MG63 (cell line): ENCODE measurements around the gene ADAMTS17. TPM values are rescaled to one million over a fixed set of nuclear protein-coding genes. Genes with fewer than 3 reads are reported as not detected.

Experiments used
- DNase-seq: peaks from one replicate; pipeline ENCODE4 v3.0.0-alpha.2; 2020
- H3K27me3 ChIP-seq: fragments of 250-450 bp; sonication (Bioruptor Pico); 2 replicates; pipeline ENCODE4 v1.5.1; 2020; ENCODE audit warnings: mild to moderate bottlenecking, moderate library complexity
- H3K36me3 ChIP-seq: fragments of 250-450 bp; sonication (Bioruptor Pico); 2 replicates; pipeline ENCODE4 v1.5.1; 2020; ENCODE audit warnings: mild to moderate bottlenecking, moderate library complexity
- H3K4me3 ChIP-seq: fragments of 250-450 bp; sonication (Bioruptor Pico); 2 replicates; pipeline ENCODE4 v1.5.1; 2020; ENCODE audit warnings: mild to moderate bottlenecking, moderate library complexity
- H3K9me3 ChIP-seq: fragments of 250-450 bp; sonication (Bioruptor Pico); 2 replicates; pipeline ENCODE4 v1.5.1; 2020; ENCODE audit warnings: mild to moderate bottlenecking, moderate library complexity
- total RNA-seq: library from RNA; depleted of rRNA; stranded (reverse); fragments of >200 nt; shearing (Covaris generic); gene quantifications from 2 replicates; pipeline ENCODE4 v1.2.3, GENCODE V29; 2014; ENCODE audit warnings: low replicate concordance

ADAMTS17 gene
- total RNA-seq, 1 experiment from 2014 or later: 3.8 TPM

DNA sequence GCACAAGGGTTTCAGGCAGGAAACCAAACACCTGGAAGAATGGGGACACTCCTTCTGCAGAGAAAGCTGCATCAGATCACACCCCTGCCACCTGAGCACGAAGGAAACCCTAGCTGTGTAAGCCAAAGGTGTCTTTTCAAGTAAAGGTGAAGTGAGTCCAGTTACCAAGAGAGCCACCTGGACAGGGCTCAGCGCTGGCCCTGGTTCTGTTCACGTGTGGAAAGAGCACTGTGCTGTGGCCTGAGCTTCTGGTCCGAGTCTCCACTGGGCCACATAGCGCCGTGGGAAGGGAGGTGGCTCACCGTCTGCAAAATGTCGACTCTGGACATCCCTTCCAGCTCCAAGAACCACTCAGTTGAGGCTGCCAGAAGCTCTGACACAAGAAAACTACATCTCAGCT is 151.1 kb downstream of the ADAMTS17 start:
- H3K4me3 ChIP-seq: no peak overlapping the region
- no peaks in the 10 kb centered on the region for H3K9me3 ChIP-seq
- H3K27me3 ChIP-seq: no peaks in the 10 kb centered on the region
- no peak for DNase-seq
- H3K36me3 ChIP-seq: no peaks in the 10 kb centered on the region

GRCh38 chr15:100189849-100190248 is 151.9 kb downstream of the ADAMTS17 start:
- Histone ChIP-seq H3K4me3 (no peak overlapping the region), H3K36me3 (no peaks in the 10 kb centered on the region), H3K27me3 (no peaks in the 10 kb centered on the region), H3K9me3 (no peaks in the 10 kb centered on the region)
- DNase-seq: no peak

GRCh38 chr15:100189319-100189718 is 152.5 kb downstream of the ADAMTS17 start:
- Histone ChIP-seq H3K27me3 (no peaks in the 10 kb centered on the region), H3K36me3 (no peaks in the 10 kb centered on the region), H3K9me3 (no peaks in the 10 kb centered on the region), H3K4me3 (no peak overlapping the region)
- DNase-seq: no peak

- Histone ChIP-seq H3K9me3 (no peaks in the 10 kb centered on the region), H3K27me3 (no peaks in the 10 kb centered on the region)
- no peak for DNase-seq
Measured at GRCh38 chr15:100187677-100188076, 154.1 kb downstream of the ADAMTS17 start.

DNA sequence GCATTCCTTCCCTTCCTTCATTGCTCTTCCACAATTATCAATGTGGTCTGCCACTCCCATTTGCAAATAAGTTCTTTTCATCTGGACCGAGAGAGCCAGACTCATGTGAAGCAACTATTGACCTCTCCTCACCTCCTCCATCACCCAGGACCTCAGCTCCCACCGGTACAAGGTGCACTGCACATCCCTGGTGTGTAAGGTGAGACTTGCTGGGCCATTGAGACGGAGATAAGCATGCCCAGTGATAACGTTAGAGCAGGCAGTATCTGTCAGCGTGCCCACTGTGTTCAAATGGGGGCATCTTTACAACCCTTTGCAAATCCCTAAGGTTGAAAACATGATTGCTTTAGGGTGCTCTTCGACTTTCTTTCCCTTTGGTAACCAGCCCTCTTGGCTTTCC is 154.8 kb downstream of the ADAMTS17 start:
- H3K36me3 ChIP-seq: no peaks in the 10 kb centered on the region

More at GRCh38 chr15:100187677-100188076, 154.1 kb downstream of the ADAMTS17 start:
- Histone ChIP-seq H3K36me3 (no peaks in the 10 kb centered on the region), H3K4me3 (no peak overlapping the region)

GRCh38 chr15:100186366-100186765 is 155.4 kb downstream of the ADAMTS17 start:
- no peaks in the 10 kb centered on the region for H3K36me3 ChIP-seq
- no peaks in the 10 kb centered on the region for H3K9me3 ChIP-seq
- H3K4me3 ChIP-seq: no peak overlapping the region
- DNase-seq: no peak
- H3K27me3 ChIP-seq: no peaks in the 10 kb centered on the region

More for the DNA sequence above, 154.8 kb downstream of the ADAMTS17 start:
- Histone ChIP-seq H3K27me3 (no peaks in the 10 kb centered on the region), H3K9me3 (no peaks in the 10 kb centered on the region), H3K4me3 (no peak overlapping the region)
- no peak for DNase-seq

DNA sequence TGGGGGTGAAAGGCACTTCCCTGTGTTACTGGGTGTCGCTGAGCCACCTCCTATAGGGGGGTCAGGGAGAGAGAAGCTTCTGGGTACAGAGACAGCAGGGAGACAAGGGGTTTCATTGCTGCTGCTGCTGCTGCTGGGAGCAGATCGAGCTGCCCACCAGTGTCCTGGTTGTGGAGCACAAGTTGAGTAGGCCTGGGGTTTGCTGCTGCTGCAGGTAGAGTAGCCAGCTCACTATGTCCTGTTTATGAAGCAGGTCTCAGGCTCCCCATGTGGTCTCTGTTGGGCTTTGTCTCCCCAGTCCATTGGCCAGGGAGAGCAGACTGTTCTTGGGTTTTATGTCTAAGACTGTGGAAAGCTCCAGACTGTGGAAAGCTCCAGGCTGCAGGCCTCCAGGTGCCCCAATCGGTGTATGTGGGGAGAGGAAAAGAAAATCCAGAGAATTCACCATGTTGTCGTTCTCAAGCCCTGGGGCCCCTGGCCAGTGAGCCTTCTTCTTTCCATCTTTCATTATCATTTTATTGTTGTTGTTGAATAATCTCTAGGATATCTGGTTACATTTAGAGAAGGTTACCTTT is 157.8 kb downstream of the ADAMTS17 start:
- Histone ChIP-seq H3K36me3 (no peaks in the 10 kb centered on the region), H3K9me3 (no peaks in the 10 kb centered on the region; the same call in 1 of the 2 replicates), H3K4me3 (no peak overlapping the region), H3K27me3 (peaks cover 3% of the 10 kb centered on the region; the same call in 1 of the 2 replicates)
- no peak for DNase-seq

DNA sequence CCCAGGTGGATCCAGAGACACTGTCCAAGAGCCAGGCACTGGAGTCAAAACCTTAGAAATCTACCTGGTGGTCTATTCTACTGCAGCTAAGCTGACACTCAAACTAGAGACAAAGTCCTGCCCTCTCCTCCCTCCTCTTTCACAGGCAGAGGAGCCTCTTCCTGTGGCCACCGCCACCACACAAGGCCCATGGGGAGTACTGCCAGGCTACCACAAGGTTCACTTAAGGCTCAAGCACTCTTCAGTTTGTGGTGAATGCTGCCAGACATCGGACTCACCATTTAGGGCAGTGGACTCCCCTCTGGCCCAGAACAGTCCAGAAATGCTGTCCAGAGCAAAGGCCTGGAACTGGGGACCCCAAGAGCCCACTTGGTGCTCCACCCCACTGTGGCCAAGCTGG is 160.9 kb downstream of the ADAMTS17 start:
- Histone ChIP-seq H3K9me3 (no peaks in the 10 kb centered on the region; the same call in 1 of the 2 replicates), H3K36me3 (no peaks in the 10 kb centered on the region), H3K27me3 (peaks cover 3% of the 10 kb centered on the region; the same call in 1 of the 2 replicates), H3K4me3 (no peak overlapping the region)
- no peak for DNase-seq

DNA sequence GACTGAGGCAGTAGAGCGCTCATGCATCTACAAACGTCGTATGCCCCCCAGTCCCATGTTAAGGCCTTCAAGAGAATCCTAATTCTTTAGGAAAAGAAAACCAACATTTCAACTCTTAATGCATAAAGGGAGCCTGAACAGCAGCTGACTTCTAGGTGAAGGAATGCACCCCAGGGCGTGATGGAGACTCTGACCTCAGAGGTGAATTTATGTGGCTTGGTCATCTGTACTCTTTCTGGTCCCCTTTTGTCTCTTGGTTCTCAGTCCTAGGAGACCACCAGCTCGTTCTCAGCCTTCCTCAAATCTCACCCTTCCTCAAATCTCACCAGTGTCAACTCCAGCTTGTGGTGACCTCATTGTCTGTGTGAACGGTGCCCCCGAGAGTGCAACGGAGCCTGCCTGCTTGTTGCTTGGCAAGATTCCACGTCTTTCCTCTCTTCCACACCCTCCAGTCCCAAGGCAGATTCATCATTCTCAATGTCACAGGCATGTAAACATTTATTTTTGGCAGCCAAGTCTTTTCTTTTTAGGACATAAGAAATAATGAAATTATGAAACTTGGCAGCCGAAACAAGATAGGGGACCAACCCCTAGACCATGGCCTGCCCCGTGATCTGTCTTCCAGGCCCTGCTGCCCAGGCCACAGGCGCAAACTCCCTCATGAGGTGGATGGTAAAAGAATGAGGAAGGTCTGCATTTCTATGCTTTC is 166.2 kb downstream of the ADAMTS17 start:
- peaks cover 3% of the 10 kb centered on the region; the same call in 1 of the 2 replicates for H3K27me3 ChIP-seq
- no peak for DNase-seq
- H3K9me3 ChIP-seq: peaks cover 4% of the 10 kb centered on the region
- H3K36me3 ChIP-seq: no peaks in the 10 kb centered on the region
- H3K4me3 ChIP-seq: no peak overlapping the region

DNA sequence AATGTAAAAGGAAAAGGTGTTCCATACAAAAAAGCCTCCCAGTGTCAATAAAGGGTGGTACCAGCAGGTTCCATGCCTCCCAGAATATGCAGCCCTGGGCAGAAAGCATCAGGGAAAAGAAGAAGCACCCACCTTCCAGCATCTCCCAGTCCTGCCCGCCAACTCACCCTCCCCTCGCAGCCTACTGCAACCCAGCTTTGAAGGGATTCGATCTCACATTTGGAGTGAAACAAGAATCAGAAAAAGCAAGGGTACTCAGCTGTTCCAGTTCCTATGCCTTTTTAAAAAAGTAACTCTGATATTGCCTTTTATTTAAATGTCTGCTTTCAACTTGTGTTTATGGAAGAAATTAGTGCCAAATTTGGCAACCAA is 166.9 kb downstream of the ADAMTS17 start:
- H3K4me3 ChIP-seq: no peak overlapping the region
- no peaks in the 10 kb centered on the region for H3K36me3 ChIP-seq
- peaks cover 3% of the 10 kb centered on the region; the same call in 1 of the 2 replicates for H3K27me3 ChIP-seq
- DNase-seq: no peak
- peaks cover 4% of the 10 kb centered on the region for H3K9me3 ChIP-seq

GRCh38 chr15:100174159-100174903 is 167.4 kb downstream of the ADAMTS17 start:
- H3K36me3 ChIP-seq: no peaks in the 10 kb centered on the region
- peaks cover 4% of the 10 kb centered on the region; the same call in 1 of the 2 replicates for H3K9me3 ChIP-seq
- H3K27me3 ChIP-seq: peaks cover 2% of the 10 kb centered on the region; the same call in 1 of the 2 replicates
- H3K4me3 ChIP-seq: no peak overlapping the region
- no peak for DNase-seq

- peaks cover 4% of the 10 kb centered on the region; the same call in 1 of the 2 replicates for H3K9me3 ChIP-seq
- no peaks in the 10 kb centered on the region for H3K27me3 ChIP-seq
- H3K4me3 ChIP-seq: no peak overlapping the region
- no peaks in the 10 kb centered on the region for H3K36me3 ChIP-seq
- DNase-seq: no peak
Measured at GRCh38 chr15:100172356-100173024, 169.3 kb downstream of the ADAMTS17 start.

GRCh38 chr15:100171411-100171810 is 170.4 kb downstream of the ADAMTS17 start:
- H3K9me3 ChIP-seq: peaks cover 4% of the 10 kb centered on the region; the same call in 1 of the 2 replicates

GRCh38 chr15:100170291-100171210 is 171.2 kb downstream of the ADAMTS17 start:
- DNase-seq: no peak
- Histone ChIP-seq H3K4me3 (no peak overlapping the region), H3K27me3 (no peaks in the 10 kb centered on the region), H3K36me3 (no peaks in the 10 kb centered on the region), H3K9me3 (peaks cover 4% of the 10 kb centered on the region; the same call in 1 of the 2 replicates)

More at GRCh38 chr15:100171411-100171810, 170.4 kb downstream of the ADAMTS17 start:
- H3K27me3 ChIP-seq: no peaks in the 10 kb centered on the region
- DNase-seq: no peak
- no peak overlapping the region for H3K4me3 ChIP-seq
- no peaks in the 10 kb centered on the region for H3K36me3 ChIP-seq

GRCh38 chr15:100169615-100170290 is 172.0 kb downstream of the ADAMTS17 start:
- DNase-seq: no peak
- Histone ChIP-seq H3K9me3 (peaks cover 4% of the 10 kb centered on the region; the same call in 1 of the 2 replicates), H3K27me3 (no peaks in the 10 kb centered on the region), H3K4me3 (no peak overlapping the region), H3K36me3 (no peaks in the 10 kb centered on the region)
